Embryonic facial prominence (tissue), 1 donor: ENCODE results near the gene DPH7.
"Not testable (repeated sequence)": the region's sequence is repeated elsewhere in the genome, so short reads cannot be mapped to it uniquely, and the experiment has no call there.

Experiments used
- DNase-seq: peaks from one replicate; pipeline ENCODE4 v3.0.0-alpha.2; 2016; ENCODE audit errors: extremely low spot score

Gene DPH7

GRCh38 chr9:137519553-137519952 is 59.2 kb downstream of the DPH7 start:
- DNase-seq, result no peak

GRCh38 chr9:137518661-137519459 is 59.9 kb downstream of the DPH7 start:
- DNase-seq, result not testable (repeated sequence)

GRCh38 chr9:137516144-137516917 is 62.4 kb downstream of the DPH7 start:
- DNase-seq, result no peak

- no peak for DNase-seq
These were observed 63.4 kb downstream of the DPH7 start for GRCh38 chr9:137515338-137515724.

GRCh38 chr9:137514691-137515337 is 63.9 kb downstream of the DPH7 start:
- DNase-seq, result no peak

GRCh38 chr9:137513801-137514570 is 64.7 kb downstream of the DPH7 start:
- not testable (repeated sequence) for DNase-seq

- not testable (repeated sequence) for DNase-seq
These were observed 65.6 kb downstream of the DPH7 start for GRCh38 chr9:137513136-137513535.

GRCh38 chr9:137511758-137512463 is 66.8 kb downstream of the DPH7 start:
- no peak for DNase-seq

- DNase-seq, result not testable (repeated sequence)
These were observed 67.6 kb downstream of the DPH7 start for GRCh38 chr9:137511126-137511525.

- no peak for DNase-seq
These were observed 69.5 kb downstream of the DPH7 start for GRCh38 chr9:137509198-137509597.

GRCh38 chr9:137506702-137507171 is 72.0 kb downstream of the DPH7 start:
- no peak for DNase-seq

- no peak for DNase-seq
These were observed 72.5 kb downstream of the DPH7 start for GRCh38 chr9:137506274-137506673.

- no peak for DNase-seq
These were observed 73.1 kb downstream of the DPH7 start for GRCh38 chr9:137505421-137506140.
